ENCODE measurements around the gene IFNLR1. TPM values are rescaled to one million over a fixed set of nuclear protein-coding genes. Genes with fewer than 3 reads are reported as not detected.
"Not testable (repeated sequence)": the region's sequence is repeated elsewhere in the genome, so short reads cannot be mapped to it uniquely, and the experiment has no call there.

The IFNLR1 gene
- polyA plus RNA-seq, 1 donor from 2014 or later = 11.5 TPM

DNA sequence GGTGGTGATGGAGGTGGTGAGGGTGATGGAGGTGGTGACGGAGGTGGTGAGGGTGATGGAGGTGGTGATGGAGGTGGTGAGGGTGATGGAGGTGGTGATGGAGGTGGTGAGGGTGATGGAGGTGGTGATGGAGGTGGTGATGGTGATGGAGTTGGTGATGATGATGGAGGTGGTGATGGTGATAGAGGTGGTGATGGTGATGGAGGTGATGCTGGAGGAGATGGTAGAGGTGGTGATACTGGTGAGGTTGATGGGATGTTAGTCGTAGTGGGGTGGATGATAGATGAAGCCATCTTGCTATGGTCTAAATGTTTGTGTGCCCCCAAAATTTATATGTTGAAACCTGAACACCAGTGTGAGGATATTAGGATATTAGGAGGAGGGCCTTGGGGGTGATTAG, 25.3 kb upstream of the IFNLR1 start:
- H3K27me3 Mint-ChIP-seq = peaks cover 9% of the 10 kb centered on the region

DNA sequence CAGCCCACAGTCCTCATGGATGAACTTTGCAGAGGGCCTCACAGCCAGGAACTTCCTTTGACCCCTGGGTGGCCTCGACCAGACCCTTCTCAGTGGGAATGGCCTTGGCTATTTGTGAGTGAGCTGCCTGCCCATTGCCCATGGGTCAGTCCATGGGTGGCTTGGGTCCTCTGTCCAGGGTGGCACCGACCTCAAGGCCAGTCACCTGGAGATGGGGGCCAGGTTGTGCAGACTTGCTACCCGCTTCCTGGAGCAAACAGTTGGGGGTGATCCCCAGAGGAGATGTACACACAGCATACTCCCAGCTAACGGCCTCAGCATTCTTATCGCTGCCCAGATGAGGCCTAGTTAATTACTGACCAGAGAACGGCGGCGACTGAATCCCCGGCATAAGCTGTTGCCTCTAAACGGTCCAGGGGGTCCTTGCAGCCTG, 23.1 kb upstream of the IFNLR1 start:
- Mint-ChIP-seq H3K27me3 (peaks cover 2% of the 10 kb centered on the region), H3K4me1 (peaks cover 0 to 5% (median 3%) of the 10 kb centered on the region in 3 donors), H3K4me3 (no peak overlapping the region), H3K36me3 (no peaks in the 10 kb centered on the region), H3K9me3 (peaks cover 0 to 2% (median 1%) of the 10 kb centered on the region in 3 donors), H3K27ac (no peak overlapping the region)

More for the DNA sequence above, 25.3 kb upstream of the IFNLR1 start:
- Mint-ChIP-seq H3K36me3 (no peaks in the 10 kb centered on the region), H3K9me3 (peaks cover 0 to 2% (median 1%) of the 10 kb centered on the region in 3 donors), H3K27ac (no peak overlapping the region), H3K4me3 (no peak overlapping the region), H3K4me1 (peaks cover 0 to 5% (median 2%) of the 10 kb centered on the region in 3 donors)

- H3K27ac Mint-ChIP-seq = no peak overlapping the region
- H3K9me3 Mint-ChIP-seq = peaks cover 0 to 2% (median 1%) of the 10 kb centered on the region in 3 donors
- no peak overlapping the region for H3K4me3 Mint-ChIP-seq
- H3K36me3 Mint-ChIP-seq = no peaks in the 10 kb centered on the region
- H3K27me3 Mint-ChIP-seq = no peaks in the 10 kb centered on the region
- peaks cover 0 to 7% (median 4%) of the 10 kb centered on the region in 3 donors for H3K4me1 Mint-ChIP-seq
Observed at GRCh38 chr1:24209097-24209496, 22.0 kb upstream of the IFNLR1 start.

DNA sequence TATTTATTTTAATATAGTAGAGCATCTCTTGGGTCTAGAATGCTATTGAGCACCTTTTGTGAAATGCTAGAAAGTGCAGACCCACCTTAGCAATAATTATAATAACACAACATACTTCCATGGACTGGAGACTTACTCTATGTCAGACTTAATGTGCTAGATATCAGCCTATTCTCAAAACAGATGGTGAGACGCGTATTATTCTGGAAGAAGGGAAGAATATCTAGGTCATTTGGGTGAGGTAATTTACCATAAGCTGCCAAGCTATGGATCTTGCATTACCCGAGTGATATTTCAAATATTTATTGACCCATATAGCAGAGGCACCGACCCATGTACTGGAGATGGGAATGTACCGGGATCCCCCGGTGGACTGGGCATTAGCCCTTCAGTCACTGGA, 20.6 kb upstream of the IFNLR1 start:
- peaks cover 0 to 2% (median 1%) of the 10 kb centered on the region in 3 donors for H3K9me3 Mint-ChIP-seq
- peaks cover 12 to 15% (median 14%) of the 10 kb centered on the region in 3 donors for H3K4me1 Mint-ChIP-seq
- H3K27ac Mint-ChIP-seq = peak overlapping the region in 1 of 3 donors; percentile 21
- H3K36me3 Mint-ChIP-seq = no peaks in the 10 kb centered on the region
- peaks cover 3% of the 10 kb centered on the region for H3K27me3 Mint-ChIP-seq
- H3K4me3 Mint-ChIP-seq = no peak overlapping the region

GRCh38 chr1:24207395-24207687, 20.3 kb upstream of the IFNLR1 start:
- not testable (repeated sequence) for H3K9me3 Mint-ChIP-seq, H3K27ac Mint-ChIP-seq, H3K27me3 Mint-ChIP-seq, H3K36me3 Mint-ChIP-seq, H3K4me3 Mint-ChIP-seq
- peaks cover 12 to 18% (median 14%) of the 10 kb centered on the region in 3 donors for H3K4me1 Mint-ChIP-seq

DNA sequence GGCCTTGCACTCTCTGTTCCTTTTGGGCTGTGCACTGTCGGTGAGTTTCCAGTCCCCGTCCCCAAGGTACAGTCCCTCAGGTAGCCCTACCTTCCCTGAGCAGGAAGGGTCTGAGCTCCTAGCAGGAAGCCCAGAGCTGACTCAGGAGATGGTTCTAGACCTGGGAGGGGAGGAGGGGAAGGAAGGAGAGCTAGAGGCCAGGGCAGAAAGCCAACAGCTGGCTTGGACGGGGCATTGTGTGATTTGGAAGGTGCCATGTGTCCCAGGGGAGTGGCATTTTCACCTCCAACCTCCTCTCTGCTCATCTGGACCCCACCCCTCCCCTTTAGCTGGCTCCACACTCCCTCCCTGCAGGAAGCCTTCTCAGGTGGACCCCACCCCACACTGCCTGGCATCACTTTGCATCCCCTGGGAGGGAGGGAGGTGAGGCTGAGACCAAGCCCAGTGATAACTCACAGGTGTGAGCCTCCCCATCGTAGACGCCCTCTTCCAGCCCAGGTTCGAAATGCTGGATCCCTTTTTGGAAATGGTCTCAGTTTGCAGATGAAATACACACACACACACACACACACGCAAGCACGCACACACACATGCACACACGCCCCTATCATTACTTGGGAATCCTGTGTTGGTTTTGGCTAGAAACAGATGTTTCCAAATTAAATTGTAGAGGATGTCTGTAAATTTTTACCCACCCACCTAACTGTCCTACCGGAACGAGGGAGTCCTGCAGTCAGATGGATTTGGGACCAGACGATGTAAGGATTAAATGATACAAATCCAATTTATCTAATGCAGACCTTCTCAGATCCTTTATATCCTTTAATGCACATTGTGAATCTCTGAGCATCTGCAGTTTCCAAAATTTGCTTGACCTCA, 19.7 kb upstream of the IFNLR1 start:
- peaks cover 0 to 1% (median 0%) of the 10 kb centered on the region in 3 donors for H3K9me3 Mint-ChIP-seq
- no peak overlapping the region for H3K27ac Mint-ChIP-seq
- H3K4me3 Mint-ChIP-seq = no peak overlapping the region
- H3K4me1 Mint-ChIP-seq = peaks cover 15 to 22% (median 17%) of the 10 kb centered on the region in 3 donors
- H3K36me3 Mint-ChIP-seq = no peaks in the 10 kb centered on the region
- H3K27me3 Mint-ChIP-seq = peaks cover 6% of the 10 kb centered on the region

DNA sequence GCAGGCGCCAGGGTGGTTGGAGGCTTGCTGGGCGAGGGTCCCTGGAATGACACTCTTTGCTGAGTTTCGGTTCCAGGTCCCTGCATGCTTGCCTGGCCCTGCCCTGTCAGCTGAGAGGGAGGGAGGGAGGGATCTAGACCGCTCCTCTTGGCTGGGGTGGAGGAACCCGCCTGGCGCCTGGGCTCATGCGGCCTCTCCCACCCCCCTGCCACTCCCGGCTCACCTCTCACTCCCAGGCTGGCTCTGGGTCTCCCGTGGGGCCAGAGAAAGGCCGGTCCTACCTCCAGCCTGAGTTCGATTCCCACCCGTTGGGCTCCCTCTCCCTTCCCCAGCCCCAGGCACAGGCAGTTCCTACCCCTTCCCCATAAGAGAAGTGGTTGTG, 19.0 kb upstream of the IFNLR1 start:
- Mint-ChIP-seq H3K36me3 (no peaks in the 10 kb centered on the region), H3K27me3 (peaks cover 6% of the 10 kb centered on the region), H3K4me1 (peaks cover 17 to 24% (median 18%) of the 10 kb centered on the region in 3 donors), H3K27ac (no peak overlapping the region), H3K9me3 (no peaks in the 10 kb centered on the region), H3K4me3 (no peak overlapping the region)

- Mint-ChIP-seq H3K9me3 (no peaks in the 10 kb centered on the region), H3K36me3 (no peaks in the 10 kb centered on the region), H3K27me3 (peaks cover 6% of the 10 kb centered on the region), H3K4me3 (no peak overlapping the region), H3K4me1 (peaks cover 17 to 24% (median 20%) of the 10 kb centered on the region in 3 donors), H3K27ac (no peak overlapping the region)
Observed at GRCh38 chr1:24205345-24206082, 18.4 kb upstream of the IFNLR1 start.

DNA sequence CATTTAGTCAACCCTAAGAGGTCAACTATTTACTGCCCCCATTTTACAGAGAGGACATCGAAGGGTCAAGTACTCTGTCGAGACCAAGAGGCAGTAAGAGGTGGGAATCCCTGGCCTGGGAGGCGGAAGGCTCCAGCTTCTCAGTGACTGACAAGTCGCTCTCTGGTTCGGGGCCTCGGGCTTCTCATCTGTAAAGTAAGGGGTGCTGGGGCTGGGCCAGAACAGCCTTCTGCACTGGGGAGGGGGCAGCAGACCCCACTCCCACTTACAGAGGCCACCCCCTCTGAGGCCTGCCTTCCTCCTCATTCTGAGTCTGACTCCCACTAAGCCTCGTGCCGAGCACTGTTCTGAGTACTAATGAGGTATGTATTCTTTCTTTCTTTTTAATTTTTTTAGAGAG, 17.0 kb upstream of the IFNLR1 start:
- H3K4me3 Mint-ChIP-seq = peak overlapping the region in 1 of 4 donors; percentile 90
- peak overlapping the region in 1 of 3 donors; percentile 46 for H3K27ac Mint-ChIP-seq

DNA sequence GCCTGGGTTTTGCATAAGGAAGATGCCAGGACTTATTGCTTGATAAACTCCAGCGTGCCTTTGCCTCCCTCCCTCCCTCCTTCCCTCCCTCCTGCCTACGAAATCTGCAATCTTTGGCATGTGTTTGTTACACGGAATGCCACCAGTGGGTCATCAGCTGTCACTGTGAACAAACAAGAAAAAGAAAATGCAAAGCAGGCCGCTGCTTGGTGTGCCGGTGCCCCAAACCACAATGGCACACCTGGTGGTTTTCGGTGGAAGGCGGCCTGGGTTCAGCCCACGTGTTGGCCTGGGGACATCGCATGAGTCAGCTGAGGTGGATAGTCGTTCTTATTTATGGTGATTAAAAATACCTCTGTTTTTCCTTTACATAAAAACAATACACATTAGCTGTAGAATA, 16.3 kb upstream of the IFNLR1 start:
- Mint-ChIP-seq H3K27me3 (peaks cover 6% of the 10 kb centered on the region), H3K9me3 (no peaks in the 10 kb centered on the region), H3K4me1 (peaks cover 23 to 32% (median 25%) of the 10 kb centered on the region in 3 donors), H3K36me3 (no peaks in the 10 kb centered on the region), H3K4me3 (peak overlapping the region in 2 of 4 donors; percentile 64 to 90), H3K27ac (peak overlapping the region in 2 of 3 donors; percentile 27 to 81)

More for the DNA sequence above, 17.0 kb upstream of the IFNLR1 start:
- peaks cover 6% of the 10 kb centered on the region for H3K27me3 Mint-ChIP-seq
- H3K9me3 Mint-ChIP-seq = no peaks in the 10 kb centered on the region
- peaks cover 22 to 32% (median 25%) of the 10 kb centered on the region in 3 donors for H3K4me1 Mint-ChIP-seq
- H3K36me3 Mint-ChIP-seq = no peaks in the 10 kb centered on the region

DNA sequence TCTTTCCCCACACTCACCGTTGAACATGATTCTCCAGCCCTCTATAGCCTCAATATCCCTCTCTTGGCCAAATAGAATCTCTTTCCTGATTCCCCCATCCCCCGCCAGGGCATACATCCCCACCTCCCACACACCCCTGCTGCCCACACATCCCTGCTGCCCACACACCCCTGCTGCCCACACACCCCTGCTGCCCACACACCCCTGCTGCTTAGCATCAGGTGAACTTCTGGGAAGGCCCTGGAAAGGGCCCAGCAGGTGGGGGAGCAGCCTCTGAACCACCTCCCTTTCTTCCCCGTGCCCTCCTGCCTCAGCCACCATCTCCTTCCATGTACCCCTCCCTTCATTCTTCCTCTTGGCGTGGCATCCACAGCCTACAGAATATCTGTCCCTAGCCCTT, 15.9 kb upstream of the IFNLR1 start:
- Mint-ChIP-seq H3K27me3 (peaks cover 6% of the 10 kb centered on the region), H3K36me3 (no peaks in the 10 kb centered on the region), H3K4me1 (peaks cover 23 to 32% (median 25%) of the 10 kb centered on the region in 3 donors), H3K27ac (peak overlapping the region in 2 of 3 donors; percentile 27 to 39), H3K4me3 (peak overlapping the region in 2 of 4 donors; percentile 64 to 90), H3K9me3 (no peaks in the 10 kb centered on the region)

- Mint-ChIP-seq H3K36me3 (no peaks in the 10 kb centered on the region), H3K27ac (no peak overlapping the region), H3K4me1 (peaks cover 23 to 32% (median 25%) of the 10 kb centered on the region in 3 donors), H3K27me3 (peaks cover 6% of the 10 kb centered on the region), H3K4me3 (peak overlapping the region in 2 of 4 donors; percentile 12 to 90), H3K9me3 (no peaks in the 10 kb centered on the region)
Observed at GRCh38 chr1:24202556-24202955, 15.5 kb upstream of the IFNLR1 start.

GRCh38 chr1:24201941-24202440, 14.9 kb upstream of the IFNLR1 start:
- peaks cover 25 to 32% (median 25%) of the 10 kb centered on the region in 3 donors for H3K4me1 Mint-ChIP-seq
- H3K9me3 Mint-ChIP-seq = no peaks in the 10 kb centered on the region
- no peaks in the 10 kb centered on the region for H3K36me3 Mint-ChIP-seq
- no peak overlapping the region for H3K4me3 Mint-ChIP-seq
- peak overlapping the region in 1 of 3 donors; percentile 36 for H3K27ac Mint-ChIP-seq
- H3K27me3 Mint-ChIP-seq = peaks cover 6% of the 10 kb centered on the region

GRCh38 chr1:24199291-24199900, 12.3 kb upstream of the IFNLR1 start:
- no peaks in the 10 kb centered on the region for H3K36me3 Mint-ChIP-seq
- peaks cover 25 to 32% (median 26%) of the 10 kb centered on the region in 3 donors for H3K4me1 Mint-ChIP-seq
- H3K27ac Mint-ChIP-seq = no peak overlapping the region
- peak overlapping the region in 2 of 4 donors; percentile 66 to 79 for H3K4me3 Mint-ChIP-seq
- no peaks in the 10 kb centered on the region for H3K9me3 Mint-ChIP-seq
- H3K27me3 Mint-ChIP-seq = peaks cover 6% of the 10 kb centered on the region

DNA sequence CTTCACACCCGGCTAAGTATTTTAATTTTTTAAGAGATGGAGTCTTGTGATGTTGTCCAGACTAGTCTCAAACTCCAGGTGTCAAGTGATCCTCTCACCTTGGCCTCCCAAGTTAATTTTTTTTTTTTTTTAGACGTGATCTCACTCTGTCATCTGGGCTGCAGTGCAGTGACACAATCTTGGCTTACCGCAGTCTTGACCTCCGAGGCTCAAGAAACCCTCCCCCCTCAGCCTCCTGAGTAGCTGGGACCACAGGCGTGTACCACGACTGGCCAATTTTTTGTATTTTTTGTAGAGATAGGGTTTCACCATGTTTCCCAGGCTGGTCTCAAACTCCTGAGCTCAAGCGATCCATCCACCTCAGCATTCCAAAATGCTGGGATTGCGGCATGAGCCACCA, 11.7 kb upstream of the IFNLR1 start:
- Mint-ChIP-seq H3K9me3 (no peaks in the 10 kb centered on the region), H3K27ac (no peak overlapping the region), H3K4me1 (peaks cover 23 to 28% (median 26%) of the 10 kb centered on the region in 3 donors), H3K27me3 (peaks cover 6% of the 10 kb centered on the region), H3K36me3 (no peaks in the 10 kb centered on the region), H3K4me3 (no peak overlapping the region)
